ENCODE measurements around the gene RRP8.

RRP8 gene

GRCh38 chr11:6599449-6599848, 4.0 kb downstream of the RRP8 start:
- no peak for DNase-seq

DNA sequence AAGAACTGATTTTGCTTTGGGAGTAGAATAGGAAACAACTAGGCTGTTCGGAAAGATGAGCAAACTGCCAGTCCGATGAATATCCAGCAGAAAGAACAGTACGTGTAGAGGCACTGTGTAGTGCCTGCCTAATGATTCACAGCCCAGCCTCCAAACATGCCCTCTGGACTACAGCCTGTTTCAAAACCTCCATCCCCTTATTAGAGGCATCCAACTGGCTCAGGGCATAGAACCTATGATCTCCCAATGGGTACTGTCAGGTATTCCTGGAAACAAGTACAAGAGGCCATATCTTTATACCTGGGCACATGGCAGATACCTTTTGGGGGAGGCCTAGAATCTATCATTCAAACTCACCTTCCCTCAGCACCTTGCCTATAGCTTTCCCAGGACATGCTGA, 4.9 kb downstream of the RRP8 start:
- no peak for DNase-seq

DNA sequence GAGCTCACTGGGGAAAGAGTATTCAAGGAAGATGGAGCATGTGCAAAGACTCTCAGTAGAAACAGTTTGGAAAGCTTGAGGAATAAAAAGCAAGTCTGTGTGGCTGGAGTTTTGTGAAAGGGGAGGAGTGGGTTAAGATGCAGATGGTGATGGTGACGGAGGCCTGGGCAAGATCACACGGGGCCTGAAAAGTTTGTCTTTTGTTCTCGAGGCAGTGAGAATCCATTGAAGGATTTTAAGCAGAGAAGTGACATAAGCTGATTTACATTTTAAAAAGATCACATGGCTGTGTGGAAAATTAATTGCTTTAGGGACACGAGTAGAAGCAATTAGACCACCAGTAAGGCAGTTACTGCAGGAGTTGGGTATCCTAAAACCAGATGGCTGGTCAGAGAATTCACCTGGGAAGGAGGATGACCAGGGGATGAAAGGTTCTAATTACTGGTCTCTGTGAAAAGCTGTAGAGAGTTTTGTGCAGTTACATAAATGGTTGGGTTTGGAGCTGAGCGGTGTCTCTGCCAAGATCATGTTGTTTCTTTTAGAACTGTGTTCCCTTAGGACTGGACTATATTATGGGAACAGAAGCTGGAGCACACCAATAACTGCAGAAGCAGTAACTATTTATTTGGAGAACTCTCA, 7.1 kb downstream of the RRP8 start:
- no peak for DNase-seq

DNA sequence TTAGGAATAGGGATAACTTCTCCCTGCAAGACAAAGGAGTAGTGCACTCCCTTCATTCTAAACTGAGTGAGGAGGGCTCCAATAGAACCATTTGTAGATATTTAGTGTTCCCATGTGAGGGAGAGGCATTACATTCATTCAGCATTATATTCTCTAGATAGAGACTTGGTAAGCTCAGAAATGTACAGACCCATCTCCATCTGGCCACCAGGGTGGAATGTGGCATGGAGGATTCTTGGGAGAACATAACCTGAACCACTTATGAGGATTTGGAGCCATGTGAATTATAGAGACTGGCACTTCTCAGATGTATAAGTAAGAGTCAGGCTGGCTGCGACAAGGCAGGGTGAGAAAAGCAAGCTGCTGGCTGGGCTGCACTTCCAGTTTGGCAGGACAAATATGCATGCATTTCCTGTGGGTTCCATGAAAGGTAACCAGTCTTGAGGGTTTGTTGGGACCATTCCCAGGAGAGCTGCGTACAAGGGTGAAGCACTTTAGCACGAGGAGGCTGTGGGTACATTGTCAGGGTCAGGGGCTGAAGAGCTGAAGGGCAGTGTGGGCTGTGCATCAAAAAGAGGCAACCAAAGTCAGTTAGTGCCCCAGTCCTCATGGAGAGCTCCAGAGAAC, 9.2 kb downstream of the RRP8 start:
- no peak for DNase-seq

DNA sequence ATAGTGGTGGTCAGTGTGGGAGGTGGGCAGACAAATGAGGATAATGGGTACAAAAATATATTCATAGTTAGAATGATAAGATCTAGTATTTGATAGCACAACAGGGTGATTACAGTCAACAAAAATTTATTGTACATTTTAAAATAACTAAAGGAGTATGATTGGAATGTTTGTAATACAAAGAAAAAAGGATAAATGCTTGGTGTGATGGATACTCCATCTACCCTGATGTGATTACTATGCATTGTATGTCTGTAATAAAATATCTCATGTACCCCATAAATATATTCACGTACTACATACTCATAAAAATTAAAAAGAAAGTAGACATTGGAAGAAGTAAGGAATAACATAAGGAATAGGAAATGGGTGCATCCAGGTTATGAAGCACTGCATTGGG, 15.4 kb downstream of the RRP8 start:
- no peak for DNase-seq

GRCh38 chr11:6587360-6587953, 16.0 kb downstream of the RRP8 start:
- DNase-seq, result peak in 1 of 2 experiments; percentile 15

GRCh38 chr11:6586434-6587359, 16.7 kb downstream of the RRP8 start:
- no peak for DNase-seq

- DNase-seq, result no peak
Measured at GRCh38 chr11:6584528-6584927, 18.9 kb downstream of the RRP8 start.

GRCh38 chr11:6583584-6583983, 19.8 kb downstream of the RRP8 start:
- DNase-seq, result no peak

DNA sequence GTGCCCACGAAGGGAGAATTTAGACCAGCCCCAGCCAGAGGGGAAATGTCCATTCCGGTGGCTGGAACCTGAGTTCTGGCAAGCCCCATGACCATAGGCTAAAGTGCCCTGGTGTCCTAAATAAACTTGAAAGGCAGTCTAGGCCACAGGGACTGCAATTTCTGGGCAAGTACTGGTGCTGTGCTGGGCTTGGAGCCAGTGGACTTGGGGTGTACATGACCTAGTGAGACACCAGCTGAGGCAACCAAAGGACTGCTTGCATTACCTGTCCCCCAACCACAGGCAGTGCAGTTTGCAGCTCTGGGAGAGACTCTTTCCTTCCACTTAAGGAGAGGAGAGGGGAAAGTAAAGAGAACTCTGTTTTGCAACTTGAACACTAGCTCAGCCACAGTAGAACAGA, 23.7 kb downstream of the RRP8 start:
- no peak for DNase-seq

DNA sequence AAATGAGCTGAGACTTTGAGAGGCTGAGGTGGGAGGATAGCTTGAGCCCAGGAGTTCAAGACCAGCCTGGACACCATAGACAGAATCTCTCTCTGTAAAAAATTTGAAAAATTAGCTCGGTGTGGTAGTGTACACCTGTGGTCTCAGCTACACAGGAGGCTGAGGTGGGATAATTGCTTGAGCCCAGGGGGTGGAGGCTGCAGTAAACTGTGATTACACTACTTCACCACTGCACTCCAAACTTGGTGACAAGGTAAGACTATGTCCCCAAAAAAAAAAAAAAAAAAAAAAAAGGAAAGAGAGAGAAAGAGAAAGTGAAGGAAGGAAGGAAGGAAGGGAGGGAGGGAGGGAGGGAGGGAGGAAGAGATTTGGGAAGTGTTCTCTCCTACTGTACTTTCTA, 25.3 kb downstream of the RRP8 start:
- no peak for DNase-seq

GRCh38 chr11:6576471-6577373, 26.7 kb downstream of the RRP8 start:
- DNase-seq, result no peak

- no peak for DNase-seq
Measured at GRCh38 chr11:6574816-6575715, 28.4 kb downstream of the RRP8 start.

GRCh38 chr11:6572215-6572614, 31.2 kb downstream of the RRP8 start:
- DNase-seq, result no peak

GRCh38 chr11:6571434-6572008, 31.9 kb downstream of the RRP8 start:
- DNase-seq, result no peak

GRCh38 chr11:6570691-6571427, 32.6 kb downstream of the RRP8 start:
- DNase-seq, result no peak

DNA sequence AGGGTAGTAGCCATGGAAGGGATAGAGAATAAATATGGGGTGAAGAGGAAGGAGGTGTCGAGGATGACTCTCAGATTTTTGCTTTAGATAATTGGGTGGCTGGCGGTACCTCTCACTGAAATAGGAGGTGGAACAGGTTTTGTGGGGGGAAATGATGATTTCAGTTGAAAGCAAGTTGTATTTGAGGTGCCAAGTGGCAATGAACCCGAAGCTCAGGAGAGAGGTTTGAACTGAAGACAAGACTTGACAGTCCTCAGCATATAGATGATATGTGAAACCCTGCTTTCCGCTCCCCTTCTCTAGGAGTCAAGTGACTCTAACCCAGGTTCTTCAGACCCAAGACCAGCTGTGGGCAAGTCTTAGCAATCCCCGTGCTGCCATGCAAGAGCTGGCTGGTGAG, 33.7 kb downstream of the RRP8 start:
- no peak for DNase-seq

DNA sequence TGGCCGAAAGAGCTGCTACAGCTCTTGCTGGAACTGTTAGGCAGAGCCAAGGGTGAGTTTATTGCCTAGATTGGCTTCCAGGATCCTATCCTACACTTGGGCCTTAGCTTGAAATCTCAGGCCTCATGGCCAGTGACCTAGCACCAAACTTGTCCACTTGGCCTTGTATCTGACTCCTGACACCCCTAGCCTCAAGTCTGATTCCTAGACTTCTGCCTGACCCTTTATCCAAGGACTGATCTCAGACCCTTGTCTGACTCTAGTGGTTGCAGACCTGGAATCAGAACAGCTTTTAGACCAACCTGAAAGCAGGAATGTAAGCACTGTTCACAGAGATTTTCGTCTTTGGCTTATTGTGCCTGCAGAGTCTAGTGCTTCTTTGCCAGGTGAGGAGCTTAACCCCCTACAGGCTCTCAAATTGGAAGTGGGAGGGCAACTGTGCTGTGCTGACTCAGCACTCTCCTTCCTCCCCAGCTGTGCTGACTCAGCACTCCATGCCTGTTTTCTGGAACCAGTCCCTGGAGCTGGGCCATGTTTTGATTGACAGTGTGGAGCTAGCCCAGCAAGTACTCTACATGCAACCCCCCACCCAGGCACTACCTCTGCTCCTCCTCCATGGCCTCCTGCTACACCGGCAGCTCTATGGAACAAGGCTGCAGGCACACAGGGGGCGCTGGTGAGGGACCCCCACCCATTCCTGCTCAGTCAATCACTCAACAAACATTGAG, 35.1 kb downstream of the RRP8 start:
- peak in 1 of 2 experiments; percentile 16 for DNase-seq

- no peak for DNase-seq
Measured at GRCh38 chr11:6567371-6567745, 36.1 kb downstream of the RRP8 start.

All from activated T-cell treated with anti-CD3 and anti-CD28 coated beads, Interleukin-2, amount 50 U/mL, for 48 hours (primary cell).